Mucosa of descending colon (tissue), 3 donors: ENCODE data around the gene TFCP2L1. TPM values are rescaled to one million over a fixed set of nuclear protein-coding genes. Genes with fewer than 3 reads are reported as not detected.

ENCODE experiments used
- ATAC-seq: fragments of 200-7000 bp; cut with Tn5 transposase; one replicate; pipeline ENCODE4 v1.9.1; 2020; ENCODE audit warnings: mild to moderate bottlenecking, moderate library complexity
- DNase-seq, 3 donors: peaks; one replicate each; pipeline ENCODE4 v3.0.0-alpha.2; 2020
- H3K36me3 ChIP-seq: fragments of 200-600 bp; one replicate; pipeline ENCODE4 v1.8.0; 2021; ENCODE audit warnings: low read depth, mild to moderate bottlenecking
- H3K4me1 ChIP-seq: fragments of 200-600 bp; one replicate; pipeline ENCODE4 v1.8.0; 2021; ENCODE audit warnings: low read depth, mild to moderate bottlenecking
- H3K4me3 ChIP-seq: fragments of 200-600 bp; one replicate; pipeline ENCODE4 v1.8.0; 2021; ENCODE audit warnings: mild to moderate bottlenecking
- H3K9me3 ChIP-seq: fragments of 200-600 bp; one replicate; pipeline ENCODE4 v1.8.0; 2021; ENCODE audit warnings: mild to moderate bottlenecking
- intact Hi-C, 2 donors: fragments of 100-400 bp; cut with DNase I in 1 of 2; cut with micrococcal nuclease in 1 of 2; formaldehyde crosslinking; loops; one replicate each; pipeline versions ENCODE4 v1.11.0 to v1.11.1; 2022; cut with DNase I, micrococcal nuclease
- total RNA-seq, 3 donors: library from RNA; stranded (reverse); fragmentation: NEBNext Ultra II Directional in 2 of 3; extraction: Animal tissue kit (Norgen Biotek cat#: 25700) in 2 of 3; gene quantifications; one replicate each; pipeline versions ENCODE4 v1.2.1 to v1.2.4, GENCODE V29; 2021 to 2023
- TF ChIP-seq, protein P1 (sequence below): fragments of 200-600 bp; IDR thresholded peaks from one replicate; pipeline ENCODE4 v1.8.0; 2022; ENCODE audit warnings: antibody characterized with exemption, mild to moderate bottlenecking
- donor health status: DM: no; HTN: no; CAD: no; lungs with moderate emphysema.
- donor health status: DM: no; HTN: no; CAD: no.
- donor health status: DM: no; HTN: yes; CAD: no.

Gene TFCP2L1
- total RNA-seq, 3 donors from 2014 or later, result 46.9 to 111 (median 107) TPM

DNA sequence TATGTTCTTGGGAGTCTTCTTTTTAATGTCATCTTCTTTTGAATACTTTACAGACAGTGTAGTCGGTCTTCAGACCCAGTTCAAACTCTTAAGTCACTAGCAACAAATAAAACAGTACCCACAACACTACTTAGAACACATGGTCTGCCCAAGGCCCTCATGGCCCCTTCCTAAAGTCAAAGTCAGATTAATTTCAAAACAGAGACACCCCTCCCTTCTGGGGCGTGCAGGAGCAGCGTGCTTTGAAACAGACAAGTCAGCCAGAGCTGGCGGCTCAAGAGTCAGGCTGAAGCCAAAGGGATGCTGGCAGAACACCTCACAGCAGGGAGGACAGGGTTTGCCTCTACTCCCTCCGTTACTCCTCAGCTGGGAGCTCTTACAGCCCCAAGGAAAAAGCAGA is 77.5 kb downstream of the TFCP2L1 start:
- Histone ChIP-seq H3K9me3 (no peaks in the 10 kb centered on the region), H3K36me3 (no peaks in the 10 kb centered on the region), H3K4me1 (peaks cover 25% of the 10 kb centered on the region), H3K4me3 (no peak overlapping the region)
- intact Hi-C loops, result no loop called here
- DNase-seq (peak in 1 of 3 donors; percentile 10), ATAC-seq (no peak)
- TF ChIP-seq, protein P1, sequence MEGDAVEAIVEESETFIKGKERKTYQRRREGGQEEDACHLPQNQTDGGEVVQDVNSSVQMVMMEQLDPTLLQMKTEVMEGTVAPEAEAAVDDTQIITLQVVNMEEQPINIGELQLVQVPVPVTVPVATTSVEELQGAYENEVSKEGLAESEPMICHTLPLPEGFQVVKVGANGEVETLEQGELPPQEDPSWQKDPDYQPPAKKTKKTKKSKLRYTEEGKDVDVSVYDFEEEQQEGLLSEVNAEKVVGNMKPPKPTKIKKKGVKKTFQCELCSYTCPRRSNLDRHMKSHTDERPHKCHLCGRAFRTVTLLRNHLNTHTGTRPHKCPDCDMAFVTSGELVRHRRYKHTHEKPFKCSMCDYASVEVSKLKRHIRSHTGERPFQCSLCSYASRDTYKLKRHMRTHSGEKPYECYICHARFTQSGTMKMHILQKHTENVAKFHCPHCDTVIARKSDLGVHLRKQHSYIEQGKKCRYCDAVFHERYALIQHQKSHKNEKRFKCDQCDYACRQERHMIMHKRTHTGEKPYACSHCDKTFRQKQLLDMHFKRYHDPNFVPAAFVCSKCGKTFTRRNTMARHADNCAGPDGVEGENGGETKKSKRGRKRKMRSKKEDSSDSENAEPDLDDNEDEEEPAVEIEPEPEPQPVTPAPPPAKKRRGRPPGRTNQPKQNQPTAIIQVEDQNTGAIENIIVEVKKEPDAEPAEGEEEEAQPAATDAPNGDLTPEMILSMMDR, result no peak

DNA sequence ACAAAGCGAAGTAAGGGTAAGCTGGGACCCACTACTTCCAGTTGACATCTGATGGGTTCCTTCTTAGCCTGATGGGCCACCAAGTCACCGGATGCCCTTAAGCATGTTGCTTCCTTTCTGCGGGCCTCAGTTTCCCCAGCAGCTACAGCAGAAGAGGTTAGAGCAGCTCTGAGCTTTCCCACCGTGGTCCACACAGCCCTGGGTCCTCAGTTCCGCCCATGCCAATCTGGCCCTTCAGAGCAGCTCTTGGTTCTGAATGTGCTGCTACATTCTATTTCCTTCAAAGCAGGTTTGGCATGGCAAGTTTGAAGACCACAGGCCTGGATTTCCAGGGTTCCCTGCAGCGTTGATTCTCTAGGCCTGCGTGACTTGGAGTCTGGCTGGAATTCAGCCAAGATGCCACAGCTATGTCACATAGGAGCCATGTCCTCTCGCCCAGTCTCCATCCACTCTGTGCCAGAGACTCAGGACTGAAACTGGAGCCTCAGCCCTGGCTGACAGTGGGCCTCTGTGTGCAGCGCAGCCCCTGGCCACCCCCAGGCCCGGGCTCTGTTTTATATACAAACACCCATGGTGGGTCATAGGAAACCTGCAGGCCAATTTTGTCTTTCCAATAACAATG is 79.6 kb downstream of the TFCP2L1 start:
- intact Hi-C loops, result no loop called here
- DNase-seq (no peak), ATAC-seq (no peak)
- Histone ChIP-seq H3K9me3 (no peaks in the 10 kb centered on the region), H3K36me3 (no peaks in the 10 kb centered on the region), H3K4me3 (no peak overlapping the region), H3K4me1 (peaks cover 28% of the 10 kb centered on the region)
- TF ChIP-seq, protein P1, result no peak

- peak; percentile 45 to 63 (median 57) for DNase-seq
- intact Hi-C loops, result no loop called here
- no peaks in the 10 kb centered on the region for H3K36me3 ChIP-seq
- H3K9me3 ChIP-seq, result no peaks in the 10 kb centered on the region
- TF ChIP-seq, protein P1, result no peak
- peak; percentile 83 for ATAC-seq
- H3K4me1 ChIP-seq, result peaks cover 20% of the 10 kb centered on the region
- no peak overlapping the region for H3K4me3 ChIP-seq
These were observed 81.3 kb downstream of the TFCP2L1 start for GRCh38 chr2:121203591-121204249.

GRCh38 chr2:121202541-121203310 is 82.3 kb downstream of the TFCP2L1 start:
- ATAC-seq (peak; percentile 81), DNase-seq (peak; percentile 67 to 77 (median 76))
- no peaks in the 10 kb centered on the region for H3K9me3 ChIP-seq
- H3K4me1 ChIP-seq, result peaks cover 24% of the 10 kb centered on the region
- intact Hi-C loops, result no loop called here
- TF ChIP-seq, protein P1, result no peak
- no peaks in the 10 kb centered on the region for H3K36me3 ChIP-seq
- no peak overlapping the region for H3K4me3 ChIP-seq

GRCh38 chr2:121201796-121202195 is 83.2 kb downstream of the TFCP2L1 start:
- no peak for ATAC-seq
- H3K36me3 ChIP-seq, result no peaks in the 10 kb centered on the region
- DNase-seq, result no peak
- no peak overlapping the region for H3K4me3 ChIP-seq
- TF ChIP-seq, protein P1, result no peak
- peaks cover 26% of the 10 kb centered on the region for H3K4me1 ChIP-seq
- no peaks in the 10 kb centered on the region for H3K9me3 ChIP-seq
- intact Hi-C loops, result no loop called here
